Tibial nerve (tissue), 4 donors: ENCODE data around the gene ULBP3. TPM values are rescaled to one million over a fixed set of nuclear protein-coding genes. Genes with fewer than 3 reads are reported as not detected.
"Not testable (repeated sequence)": the region's sequence is repeated elsewhere in the genome, so short reads cannot be mapped to it uniquely, and the experiment has no call there.

Source experiments
- DNase-seq, 2 donors: peaks; one replicate each; pipeline ENCODE4 v3.0.0-alpha.2; 2019; ENCODE audit warnings: low spot score in 2 of 2
- H3K27ac ChIP-seq, 4 donors: fragments of 200-600 bp; sonication (generic) in 3 of 4; one replicate each; pipeline ENCODE4 v1.5.1; 2017 to 2019; ENCODE audit warnings: mild to moderate bottlenecking in 1 of 4
- H3K27me3 ChIP-seq, 2 donors: fragments of 200-600 bp; sonication (generic) in 1 of 2; one replicate each; pipeline versions ENCODE4 v1.5.1 to v1.6.0; 2017 to 2019
- H3K36me3 ChIP-seq, 3 donors: fragments of 200-600 bp; sonication (generic); one replicate each; pipeline ENCODE4 v1.5.1; 2018 to 2019
- H3K4me1 ChIP-seq, 4 donors: fragments of 200-600 bp; sonication (generic) in 3 of 4; one replicate each; pipeline ENCODE4 v1.5.1; 2017 to 2019
- H3K4me3 ChIP-seq, 4 donors: fragments of 200-600 bp; sonication (generic) in 3 of 4; one replicate each; pipeline ENCODE4 v1.5.1; 2017 to 2019; ENCODE audit warnings: mild to moderate bottlenecking in 1 of 4, moderate library complexity in 1 of 4
- H3K9me3 ChIP-seq, 4 donors: fragments of 200-600 bp; sonication (generic) in 3 of 4; one replicate each; pipeline ENCODE4 v1.5.1; 2017 to 2019
- CTCF ChIP-seq, 5 experiments: fragments of 200-600 bp in 3 of 5; fragments of 450-650 bp in 2 of 5; sonication (generic) in 3 of 5; IDR thresholded peaks; one replicate each; pipeline ENCODE4 v1.5.1; 2016 to 2019; ENCODE audit warnings: antibody characterized with exemption in 5 of 5, mild to moderate bottlenecking in 3 of 5, moderate library complexity in 2 of 5
- EP300 ChIP-seq, 2 donors: sonication (generic); formaldehyde crosslinking; IDR thresholded peaks; one replicate each; pipeline ENCODE4 v1.6.1; 2017; ENCODE audit warnings: antibody characterized with exemption in 2 of 2, mild to moderate bottlenecking in 1 of 2
- POLR2A ChIP-seq, 2 donors: fragments of 450-650 bp; IDR thresholded peaks; one replicate each; pipeline ENCODE4 v1.6.1; 2017; ENCODE audit warnings: antibody characterized with exemption in 2 of 2, mild to moderate bottlenecking in 2 of 2, moderate library complexity in 2 of 2
- WGBS, 2 donors: methylation state at CpG; one replicate each; pipeline ENCODE4 v1.1.5; 2018; 5-methylcytosine and 5-hydroxymethylcytosine counted together
- total RNA-seq, 4 donors: library from RNA; depleted of rRNA; stranded (reverse); fragments of >200 nt; gene quantifications; one replicate each; pipeline ENCODE4 v1.1.0, GENCODE V29; 2016

Gene ULBP3
- total RNA-seq, 4 donors from 2014 or later: 3.1 to 5.4 TPM; not detected in 2

- Histone ChIP-seq H3K36me3 (no peaks in the 10 kb centered on the region), H3K27ac (no peak overlapping the region), H3K4me1 (no peaks in the 10 kb centered on the region), H3K9me3 (no peaks in the 10 kb centered on the region), H3K27me3 (peaks cover 0 to 16% of the 10 kb centered on the region in 2 donors), H3K4me3 (no peak overlapping the region)
- TF ChIP-seq EP300 (IDR thresholded peaks at IDR 0.05): no peak
- no peak for TF ChIP-seq POLR2A (IDR thresholded peaks at IDR 0.05)
- no peak for TF ChIP-seq CTCF (IDR thresholded peaks at IDR 0.05)
- DNase-seq: no peak
- WGBS, 2 donors: 70 to 78% methylated on average over 4 of the region's 4 CpGs
Measured at GRCh38 chr6:150081702-150082101, 12.8 kb upstream of the ULBP3 start.

- no peak for DNase-seq
- Histone ChIP-seq H3K9me3 (no peaks in the 10 kb centered on the region), H3K36me3 (no peaks in the 10 kb centered on the region), H3K27ac (no peak overlapping the region), H3K27me3 (peaks cover 0 to 13% of the 10 kb centered on the region in 2 donors), H3K4me3 (no peak overlapping the region), H3K4me1 (peaks cover 0 to 4% (median 0%) of the 10 kb centered on the region in 4 donors)
- WGBS, 2 donors: 92 to 93% methylated on average over 4 of the region's 4 CpGs
- no peak for TF ChIP-seq POLR2A (IDR thresholded peaks at IDR 0.05)
- TF ChIP-seq CTCF (IDR thresholded peaks at IDR 0.05): no peak
- no peak for TF ChIP-seq EP300 (IDR thresholded peaks at IDR 0.05)
Measured at GRCh38 chr6:150079604-150080003, 10.7 kb upstream of the ULBP3 start.

- peaks cover 0 to 4% (median 0%) of the 10 kb centered on the region in 4 donors for H3K4me1 ChIP-seq
- H3K27ac ChIP-seq: no peak overlapping the region
- H3K4me3 ChIP-seq: no peak overlapping the region
- no peak for DNase-seq
- peaks cover 0 to 13% of the 10 kb centered on the region in 2 donors for H3K27me3 ChIP-seq
- no peaks in the 10 kb centered on the region for H3K36me3 ChIP-seq
- H3K9me3 ChIP-seq: no peaks in the 10 kb centered on the region
- TF ChIP-seq POLR2A (IDR thresholded peaks at IDR 0.05): no peak
- WGBS, 2 donors: 73 to 78% methylated on average over 2 of the region's 2 CpGs
Measured at GRCh38 chr6:150078788-150079187, 9.9 kb upstream of the ULBP3 start.

- Histone ChIP-seq H3K4me1 (peaks cover 0 to 4% (median 2%) of the 10 kb centered on the region in 4 donors), H3K9me3 (no peaks in the 10 kb centered on the region), H3K27me3 (peaks cover 0 to 8% of the 10 kb centered on the region in 2 donors), H3K4me3 (no peak overlapping the region), H3K27ac (no peak overlapping the region), H3K36me3 (no peaks in the 10 kb centered on the region)
- DNase-seq: no peak
- TF ChIP-seq CTCF (IDR thresholded peaks at IDR 0.05) (no peak), EP300 (IDR thresholded peaks at IDR 0.05) (no peak), POLR2A (IDR thresholded peaks at IDR 0.05) (no peak)
- 62 to 68% methylated on average over 8 of the region's 8 CpGs for WGBS, 2 donors
Measured at GRCh38 chr6:150076196-150076893, 7.4 kb upstream of the ULBP3 start.

- WGBS, 2 donors: 52 to 60% methylated on average over 2 of the region's 2 CpGs
- TF ChIP-seq EP300 (IDR thresholded peaks at IDR 0.05) (no peak), POLR2A (IDR thresholded peaks at IDR 0.05) (no peak), CTCF (IDR thresholded peaks at IDR 0.05) (no peak)
- DNase-seq: no peak
Measured at GRCh38 chr6:150075034-150075421, 6.1 kb upstream of the ULBP3 start.

GRCh38 chr6:150074396-150075033 is 5.6 kb upstream of the ULBP3 start:
- not testable (repeated sequence) for DNase-seq, H3K27ac ChIP-seq, H3K4me1 ChIP-seq, H3K9me3 ChIP-seq, H3K4me3 ChIP-seq, H3K36me3 ChIP-seq, H3K27me3 ChIP-seq
- WGBS, 2 donors: 56 to 71% methylated on average over 4 of the region's 4 CpGs

More at GRCh38 chr6:150075034-150075421, 6.1 kb upstream of the ULBP3 start:
- Histone ChIP-seq H3K9me3 (no peaks in the 10 kb centered on the region), H3K4me1 (peaks cover 0 to 4% (median 2%) of the 10 kb centered on the region in 4 donors), H3K4me3 (no peak overlapping the region), H3K27me3 (peaks cover 0 to 9% of the 10 kb centered on the region in 2 donors), H3K27ac (no peak overlapping the region), H3K36me3 (no peaks in the 10 kb centered on the region)
